Upper lobe of left lung (tissue), 6 donors: Measurements from ENCODE around the gene COX6B2. TPM values are rescaled to one million over a fixed set of nuclear protein-coding genes. Genes with fewer than 3 reads are reported as not detected.
A peak's percentile ranks its signal among the peaks of the same experiment; 100 is the strongest.

Source experiments
- ATAC-seq, 2 donors: fragments of 200-7000 bp; cut with Tn5 transposase; one replicate each; pipeline ENCODE4 v1.9.1; 2022; ENCODE audit warnings: mild to moderate bottlenecking in 2 of 2, moderate library complexity in 2 of 2; ENCODE audit not compliant: low FRiP score in 2 of 2
- DNase-seq, 2 donors: peaks; one replicate each; pipeline ENCODE4 v3.0.0-alpha.2; 2019 to 2020
- H3K27ac ChIP-seq, 4 donors: fragments of 200-600 bp; sonication (generic); one replicate each; pipeline ENCODE4 v1.5.1; 2016 to 2019
- H3K27me3 ChIP-seq, 4 donors: fragments of 200-600 bp; sonication (generic); one replicate each; pipeline ENCODE4 v1.5.1; 2017 to 2019
- H3K36me3 ChIP-seq, 4 donors: fragments of 200-600 bp; sonication (generic); one replicate each; pipeline ENCODE4 v1.5.1; 2016 to 2019
- H3K4me1 ChIP-seq, 4 donors: fragments of 200-600 bp; sonication (generic); one replicate each; pipeline ENCODE4 v1.5.1; 2018 to 2019
- H3K4me3 ChIP-seq, 4 donors: fragments of 200-600 bp; sonication (generic); one replicate each; pipeline ENCODE4 v1.5.1; 2017 to 2019; ENCODE audit warnings: mild to moderate bottlenecking in 2 of 4, moderate library complexity in 1 of 4
- H3K9me3 ChIP-seq, 4 donors: fragments of 200-600 bp; sonication (generic); one replicate each; pipeline ENCODE4 v1.5.1; 2018 to 2019
- EP300 ChIP-seq, 4 donors: sonication (generic); formaldehyde crosslinking; IDR thresholded peaks; one replicate each; pipeline ENCODE4 v1.5.1; 2017; ENCODE audit warnings: antibody characterized with exemption in 4 of 4, control low read depth in 2 of 4
- POLR2A ChIP-seq, 4 donors: fragments of 450-650 bp; IDR thresholded peaks; one replicate each; pipeline ENCODE4 v1.5.1; 2016 to 2017; ENCODE audit warnings: antibody characterized with exemption in 4 of 4, mild to moderate bottlenecking in 2 of 4
- POLR2AphosphoS5 ChIP-seq, 2 donors: sonication (generic); formaldehyde crosslinking; IDR thresholded peaks; one replicate each; pipeline ENCODE4 v1.5.1; 2017; ENCODE audit warnings: antibody characterized with exemption in 2 of 2
- WGBS, 2 donors: methylation state at CpG; one replicate each; pipeline ENCODE4 v1.1.5; 2017 to 2018; 5-methylcytosine and 5-hydroxymethylcytosine counted together
- total RNA-seq, 6 donors: library from RNA; depleted of rRNA in 4 of 6; stranded (reverse); fragments of >200 nt in 4 of 6; gene quantifications; one replicate each; pipeline versions ENCODE4 v1.1.0 to v1.2.1, GENCODE V29; 2016 to 2021
- TF ChIP-seq, protein P1 (sequence below), 6 experiments: fragments of 450-650 bp in 4 of 6; fragments of 200-600 bp in 2 of 6; sonication (generic) in 2 of 6; IDR thresholded peaks; one replicate each; pipeline ENCODE4 v1.5.1; 2016 to 2019; ENCODE audit warnings: antibody characterized with exemption in 6 of 6
- donor health status: DM: no; HTN: no; CAD: no; lungs with moderate emphysema.
- donor health status: DM: no; HTN: yes; CAD: no; lungs with severe emphysema.

The COX6B2 gene
- total RNA-seq, 6 donors from 2014 or later: 0.20 TPM; not detected in 5

DNA sequence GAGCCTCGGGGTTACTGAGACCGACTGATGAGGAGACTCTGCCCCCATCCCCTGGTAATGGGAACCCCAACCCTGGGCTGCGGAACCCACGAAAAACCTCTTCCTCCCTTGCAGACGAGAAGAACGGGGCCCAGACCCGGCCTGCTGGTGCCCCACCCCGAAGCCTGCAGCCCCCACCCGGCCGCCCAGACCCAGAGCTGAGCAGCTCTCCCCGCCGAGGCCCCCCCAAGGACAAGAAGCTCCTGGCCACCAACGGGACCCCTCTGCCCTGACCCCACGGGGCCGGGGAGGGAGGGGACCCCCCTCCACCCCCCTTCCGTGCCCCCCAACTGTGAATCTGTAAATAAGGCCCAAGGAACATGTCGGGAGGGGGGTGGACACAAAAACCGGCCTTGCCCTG lies 42.7 kb downstream of the COX6B2 start:
- Histone ChIP-seq H3K27ac (no peak overlapping the region), H3K4me1 (no peaks in the 10 kb centered on the region), H3K4me3 (no peak overlapping the region), H3K36me3 (no peaks in the 10 kb centered on the region), H3K27me3 (no peaks in the 10 kb centered on the region), H3K9me3 (no peaks in the 10 kb centered on the region)
- TF ChIP-seq EP300 (IDR thresholded peaks at IDR 0.05) (no peak), POLR2AphosphoS5 (IDR thresholded peaks at IDR 0.05) (no peak), POLR2A (IDR thresholded peaks at IDR 0.05) (no peak)
- TF ChIP-seq, protein P1, sequence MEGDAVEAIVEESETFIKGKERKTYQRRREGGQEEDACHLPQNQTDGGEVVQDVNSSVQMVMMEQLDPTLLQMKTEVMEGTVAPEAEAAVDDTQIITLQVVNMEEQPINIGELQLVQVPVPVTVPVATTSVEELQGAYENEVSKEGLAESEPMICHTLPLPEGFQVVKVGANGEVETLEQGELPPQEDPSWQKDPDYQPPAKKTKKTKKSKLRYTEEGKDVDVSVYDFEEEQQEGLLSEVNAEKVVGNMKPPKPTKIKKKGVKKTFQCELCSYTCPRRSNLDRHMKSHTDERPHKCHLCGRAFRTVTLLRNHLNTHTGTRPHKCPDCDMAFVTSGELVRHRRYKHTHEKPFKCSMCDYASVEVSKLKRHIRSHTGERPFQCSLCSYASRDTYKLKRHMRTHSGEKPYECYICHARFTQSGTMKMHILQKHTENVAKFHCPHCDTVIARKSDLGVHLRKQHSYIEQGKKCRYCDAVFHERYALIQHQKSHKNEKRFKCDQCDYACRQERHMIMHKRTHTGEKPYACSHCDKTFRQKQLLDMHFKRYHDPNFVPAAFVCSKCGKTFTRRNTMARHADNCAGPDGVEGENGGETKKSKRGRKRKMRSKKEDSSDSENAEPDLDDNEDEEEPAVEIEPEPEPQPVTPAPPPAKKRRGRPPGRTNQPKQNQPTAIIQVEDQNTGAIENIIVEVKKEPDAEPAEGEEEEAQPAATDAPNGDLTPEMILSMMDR (IDR thresholded peaks at IDR 0.05): no peak
- 86 to 90% methylated on average over 7 to 14 of the region's 18 CpGs for WGBS, 2 donors
- ATAC-seq (no peak), DNase-seq (no peak)

DNA sequence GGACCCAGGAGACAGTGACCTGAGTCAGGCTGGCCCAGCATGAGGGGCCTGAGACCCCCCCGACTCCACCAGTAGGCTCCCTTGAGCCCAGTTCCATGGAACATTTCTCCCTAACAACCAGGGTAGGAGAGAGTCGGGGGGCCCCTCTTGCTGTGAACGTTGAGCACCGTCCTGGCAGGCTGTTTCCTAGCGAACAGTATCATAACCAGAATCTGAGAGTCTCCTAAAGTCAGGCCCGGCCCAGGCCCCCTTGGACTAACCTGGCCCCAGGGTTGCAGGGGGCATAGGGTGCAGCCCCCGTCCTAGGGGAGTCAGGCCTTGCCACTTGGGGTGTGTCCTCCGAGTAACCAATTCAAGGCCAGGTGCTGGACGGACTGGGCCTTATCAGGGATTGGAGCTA lies 43.1 kb downstream of the COX6B2 start:
- no peak for DNase-seq
- WGBS, 2 donors: 88 to 91% methylated on average over 9 of the region's 9 CpGs
- Histone ChIP-seq H3K27me3 (no peaks in the 10 kb centered on the region), H3K9me3 (no peaks in the 10 kb centered on the region), H3K27ac (no peak overlapping the region), H3K36me3 (no peaks in the 10 kb centered on the region), H3K4me3 (no peak overlapping the region), H3K4me1 (no peaks in the 10 kb centered on the region)
- no peak for TF ChIP-seq POLR2AphosphoS5 (IDR thresholded peaks at IDR 0.05)
- ATAC-seq: no peak

DNA sequence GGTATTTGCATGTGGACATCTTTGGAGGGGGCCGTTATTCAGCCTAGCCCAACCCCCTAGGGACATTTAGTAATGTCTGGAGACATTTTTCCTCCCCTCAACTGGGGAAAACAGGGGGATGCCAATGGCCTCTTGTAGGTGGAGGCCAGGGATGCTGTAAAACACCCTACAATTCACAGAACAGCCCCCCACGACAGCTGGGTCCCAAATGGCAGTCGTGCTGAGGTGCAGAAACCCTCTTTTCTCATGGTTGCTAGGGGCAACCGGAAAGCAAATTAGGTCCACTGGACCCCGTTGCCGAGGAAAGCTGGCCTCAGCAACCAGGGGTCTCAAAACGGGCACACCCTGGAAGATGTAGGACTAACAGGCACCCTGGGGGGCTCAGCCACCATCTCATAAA lies 44.0 kb downstream of the COX6B2 start:
- 74 to 88% methylated on average over 6 to 7 of the region's 7 CpGs for WGBS, 2 donors
- TF ChIP-seq POLR2AphosphoS5 (IDR thresholded peaks at IDR 0.05): no peak
- TF ChIP-seq POLR2A (IDR thresholded peaks at IDR 0.05): no peak
- TF ChIP-seq, protein P1 (IDR thresholded peaks at IDR 0.05): no peak
- TF ChIP-seq EP300 (IDR thresholded peaks at IDR 0.05): no peak
- Histone ChIP-seq H3K36me3 (no peaks in the 10 kb centered on the region), H3K27ac (no peak overlapping the region), H3K9me3 (no peaks in the 10 kb centered on the region), H3K4me1 (no peaks in the 10 kb centered on the region), H3K27me3 (no peaks in the 10 kb centered on the region), H3K4me3 (no peak overlapping the region)
- ATAC-seq: no peak
- DNase-seq: no peak

DNA sequence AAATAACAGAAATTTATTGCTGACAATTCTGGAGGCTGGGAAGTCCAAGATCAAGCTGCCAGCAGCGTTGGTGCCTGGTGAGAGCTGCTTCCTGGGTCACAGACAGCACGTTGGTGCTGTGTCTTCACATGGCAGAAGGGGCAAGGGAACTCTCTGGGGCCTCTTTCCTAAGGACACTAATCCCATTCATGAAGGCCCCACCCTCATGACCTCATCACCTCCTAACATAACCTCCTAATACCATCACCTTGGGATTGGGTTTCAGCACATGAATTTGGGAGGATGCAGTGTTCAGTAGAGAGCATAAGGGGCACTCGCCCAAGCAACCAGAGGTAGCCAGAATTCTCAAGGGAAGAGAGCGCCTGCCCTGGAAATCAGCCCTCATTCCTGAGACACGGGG lies 45.1 kb downstream of the COX6B2 start:
- ATAC-seq: no peak
- Histone ChIP-seq H3K9me3 (no peaks in the 10 kb centered on the region), H3K27ac (no peak overlapping the region), H3K27me3 (no peaks in the 10 kb centered on the region), H3K4me3 (no peak overlapping the region), H3K4me1 (no peaks in the 10 kb centered on the region), H3K36me3 (no peaks in the 10 kb centered on the region)
- 70 to 92% methylated on average over 2 to 5 of the region's 5 CpGs for WGBS, 2 donors
- TF ChIP-seq EP300 (IDR thresholded peaks at IDR 0.05) (no peak), POLR2AphosphoS5 (IDR thresholded peaks at IDR 0.05) (no peak), POLR2A (IDR thresholded peaks at IDR 0.05) (peak in 1 of 4 donors; percentile 2)
- TF ChIP-seq, protein P1 (IDR thresholded peaks at IDR 0.05): no peak
- DNase-seq: no peak

DNA sequence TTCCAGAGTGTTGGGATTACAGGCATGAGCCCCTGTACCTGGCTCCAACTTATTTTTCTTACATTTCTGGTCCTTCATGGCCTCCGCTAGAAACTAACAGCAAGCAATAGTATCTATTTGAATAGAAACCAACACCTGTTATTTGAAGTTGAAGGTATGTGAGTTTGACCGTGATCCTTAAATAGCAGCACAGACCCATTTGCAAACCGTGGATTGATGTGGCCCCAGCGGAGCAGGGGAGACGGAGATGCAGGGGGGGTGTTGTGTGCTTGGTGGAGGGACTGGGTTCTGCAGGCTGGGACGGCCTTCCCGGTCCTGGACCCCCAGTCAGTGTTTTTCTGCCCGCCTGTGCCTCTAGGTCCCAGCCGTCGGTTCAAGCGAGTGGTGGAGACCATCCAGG lies 46.2 kb downstream of the COX6B2 start:
- no peaks in the 10 kb centered on the region for H3K9me3 ChIP-seq
- H3K4me1 ChIP-seq: no peaks in the 10 kb centered on the region
- no peak overlapping the region for H3K27ac ChIP-seq
- WGBS, 2 donors: 94 to 98% methylated on average over 6 to 7 of the region's 11 CpGs
- H3K4me3 ChIP-seq: no peak overlapping the region
- no peaks in the 10 kb centered on the region for H3K36me3 ChIP-seq
- ATAC-seq (no peak), DNase-seq (no peak)
- no peaks in the 10 kb centered on the region for H3K27me3 ChIP-seq
- TF ChIP-seq EP300 (IDR thresholded peaks at IDR 0.05) (no peak), POLR2AphosphoS5 (IDR thresholded peaks at IDR 0.05) (no peak), POLR2A (IDR thresholded peaks at IDR 0.05) (no peak)
- TF ChIP-seq, protein P1 (IDR thresholded peaks at IDR 0.05): no peak
